GDM1 (cell line): ENCODE results near the gene MRGPRF.

Experiments
- DNase-seq: peaks from one replicate; lab custom pipeline; 2025; lab: John Stamatoyannopoulos, UW

Gene MRGPRF

DNA sequence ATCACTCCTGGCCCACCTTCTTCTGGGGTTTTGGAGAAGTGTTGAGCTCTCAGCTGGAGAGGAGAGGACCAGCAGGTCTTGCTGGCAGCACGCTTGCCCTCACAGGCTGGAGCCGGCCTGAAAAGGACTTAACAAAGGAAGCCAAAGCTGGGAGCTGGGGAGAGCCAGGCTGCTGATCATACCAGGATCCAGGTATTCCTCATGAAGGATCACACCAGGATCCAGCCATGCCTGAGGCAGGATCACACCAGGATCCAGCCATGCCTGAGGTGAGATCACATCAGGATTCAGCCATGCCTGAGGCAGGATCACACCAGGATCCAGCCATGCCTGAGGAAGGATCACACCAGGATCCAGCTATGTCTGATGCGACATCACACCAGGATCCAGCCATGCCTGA, 49.3 kb downstream of the MRGPRF start:
- DNase-seq = no peak

DNA sequence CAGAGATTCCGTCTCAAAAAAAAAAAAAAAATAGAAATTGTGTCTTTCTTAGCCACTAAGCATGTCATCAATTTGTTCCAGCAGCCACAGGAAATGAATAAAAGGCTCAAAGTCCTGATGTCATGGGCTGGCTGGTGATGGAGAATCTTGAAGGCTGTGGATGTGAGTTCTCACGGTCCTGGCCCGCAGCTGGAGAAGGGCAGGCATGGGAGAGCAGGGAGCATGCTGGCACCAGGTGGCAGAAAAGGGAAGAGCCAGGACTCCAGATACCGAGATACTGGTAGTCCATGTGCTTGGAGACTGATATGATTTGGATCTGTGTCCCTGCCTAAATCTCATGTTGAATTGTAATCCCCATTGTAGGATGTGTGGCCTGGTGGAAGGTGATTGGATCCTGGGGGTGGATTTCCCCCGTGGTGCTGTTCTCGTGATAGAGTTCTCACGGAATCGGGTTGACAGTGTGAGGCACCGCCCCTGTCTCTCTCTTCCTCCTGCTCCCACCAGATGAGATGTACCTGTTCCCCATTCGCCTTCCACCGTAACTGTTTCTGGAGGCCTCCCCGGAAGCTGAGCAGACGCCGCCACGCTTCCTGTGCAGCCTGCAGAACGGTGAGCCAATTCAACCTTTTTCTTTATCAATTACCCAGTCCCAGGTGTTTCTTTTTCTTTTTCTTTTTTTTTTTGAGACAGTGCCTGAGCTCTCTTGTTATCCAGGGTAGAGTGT, 50.4 kb downstream of the MRGPRF start:
- no peak for DNase-seq

DNA sequence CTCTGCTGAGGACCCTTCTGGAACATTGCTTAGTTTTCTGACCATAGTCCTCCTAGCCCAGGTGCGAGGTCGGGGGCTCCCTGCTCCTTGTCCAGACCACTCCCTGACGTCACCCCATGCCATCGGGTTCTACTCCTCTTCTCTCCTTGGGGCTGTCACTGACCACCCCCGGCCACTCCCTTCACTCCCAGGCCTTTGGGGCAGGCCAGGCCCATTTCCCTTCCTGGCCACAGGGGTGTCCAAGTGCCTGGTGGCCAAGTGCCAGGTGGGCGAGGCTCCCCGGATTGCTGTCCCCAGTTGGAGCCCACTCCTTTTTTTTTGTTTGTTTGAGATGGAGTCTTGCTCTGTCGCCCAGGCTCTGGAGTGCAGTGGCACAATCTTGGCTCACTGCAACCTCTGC, 51.8 kb downstream of the MRGPRF start:
- DNase-seq = no peak

DNA sequence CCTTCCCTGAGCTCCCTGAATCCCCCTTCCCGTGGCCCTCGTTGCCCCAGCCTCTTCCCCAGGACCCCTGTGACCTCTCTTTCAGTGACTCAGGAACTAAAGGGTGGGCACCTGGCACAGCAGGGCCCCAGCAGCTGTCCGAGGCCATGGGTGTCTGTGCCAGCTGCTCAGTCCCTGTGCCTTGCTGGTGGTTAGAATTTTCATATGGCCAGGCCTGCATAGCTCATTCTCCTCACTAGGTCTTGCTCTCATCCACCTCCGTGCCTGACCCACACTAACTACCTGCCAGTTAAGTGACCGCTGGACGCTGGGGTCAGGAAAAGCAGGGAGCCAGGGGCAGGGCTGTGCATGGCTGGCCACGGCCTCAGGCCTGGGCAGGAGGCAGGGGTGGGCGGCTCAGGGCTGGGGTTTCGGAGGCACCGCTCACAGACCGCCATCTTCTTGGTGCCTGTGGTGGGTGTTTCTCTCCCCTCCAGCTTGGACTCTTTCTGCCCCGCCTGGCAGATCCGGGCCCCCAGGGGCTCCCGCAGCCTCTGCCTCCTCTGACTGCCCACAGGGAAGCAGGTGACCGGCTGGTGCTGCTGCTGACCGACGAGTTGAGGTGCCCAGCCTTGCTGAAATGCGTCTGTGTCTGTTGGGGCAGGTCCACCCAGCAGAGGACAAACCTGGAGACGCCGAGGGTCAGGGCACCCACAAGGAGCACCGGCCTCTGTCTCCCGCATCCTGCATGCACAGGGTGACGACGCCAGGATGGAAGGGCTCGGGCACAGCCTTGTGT, 52.6 kb downstream of the MRGPRF start:
- DNase-seq = no peak

DNA sequence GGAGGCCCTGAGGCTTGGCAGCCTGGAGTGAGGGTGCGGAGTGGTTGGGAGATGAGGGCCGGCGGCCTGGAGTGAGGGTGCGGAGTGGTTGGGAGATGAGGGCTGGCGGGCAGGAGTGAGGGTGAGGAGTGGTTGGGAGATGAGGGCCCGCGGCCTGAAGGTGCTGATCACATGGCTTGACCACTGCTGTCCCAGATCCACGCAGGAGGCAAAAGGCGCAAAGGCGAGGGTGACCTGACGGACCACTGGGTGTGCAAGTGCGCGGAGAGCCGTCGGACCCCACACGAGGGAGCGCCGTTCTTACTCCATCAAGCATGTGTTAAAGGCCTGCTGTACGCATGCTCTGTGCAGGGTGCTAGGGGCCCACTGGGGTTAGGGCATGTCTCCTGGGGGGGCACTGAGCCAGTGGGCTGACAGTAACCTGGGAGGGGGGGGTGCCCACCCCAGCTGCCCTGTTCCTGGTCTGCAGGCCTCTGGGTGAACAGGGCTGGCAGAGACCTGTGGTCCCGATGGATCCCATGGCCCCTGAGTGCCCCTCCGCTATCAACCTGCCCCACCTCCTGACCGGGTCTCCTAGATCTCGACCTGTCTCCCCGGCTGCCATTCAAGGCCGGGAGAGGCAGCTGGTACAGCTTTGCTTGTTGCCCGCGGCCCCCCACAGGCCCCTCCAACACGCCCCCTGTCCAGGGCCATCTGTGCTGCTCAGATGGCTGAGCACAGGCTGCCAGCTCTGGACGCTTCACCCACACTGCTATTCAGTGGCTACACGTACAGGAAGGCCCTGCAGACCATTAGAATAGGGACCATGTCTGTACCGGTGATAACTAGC, 53.4 kb downstream of the MRGPRF start:
- DNase-seq = no peak

DNA sequence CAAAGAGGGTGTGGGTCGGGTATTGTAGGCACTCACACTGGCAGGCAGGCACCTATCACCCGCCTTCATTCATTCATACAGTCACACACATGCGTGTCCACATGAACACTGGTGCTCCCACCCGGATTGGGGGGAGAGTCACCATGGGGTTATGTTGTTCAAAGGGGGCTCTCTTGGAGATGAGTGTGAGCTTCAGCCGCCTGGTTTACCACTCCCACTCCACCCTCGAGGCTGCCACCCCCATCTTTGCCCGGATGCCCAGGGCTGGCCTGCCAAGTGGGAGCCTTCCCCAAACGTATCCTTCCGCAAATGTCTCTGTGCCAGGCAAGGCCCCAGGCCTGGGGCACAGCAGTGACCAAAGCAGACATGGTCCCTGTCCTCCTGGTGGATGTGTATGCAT, 54.8 kb downstream of the MRGPRF start:
- DNase-seq = no peak

DNA sequence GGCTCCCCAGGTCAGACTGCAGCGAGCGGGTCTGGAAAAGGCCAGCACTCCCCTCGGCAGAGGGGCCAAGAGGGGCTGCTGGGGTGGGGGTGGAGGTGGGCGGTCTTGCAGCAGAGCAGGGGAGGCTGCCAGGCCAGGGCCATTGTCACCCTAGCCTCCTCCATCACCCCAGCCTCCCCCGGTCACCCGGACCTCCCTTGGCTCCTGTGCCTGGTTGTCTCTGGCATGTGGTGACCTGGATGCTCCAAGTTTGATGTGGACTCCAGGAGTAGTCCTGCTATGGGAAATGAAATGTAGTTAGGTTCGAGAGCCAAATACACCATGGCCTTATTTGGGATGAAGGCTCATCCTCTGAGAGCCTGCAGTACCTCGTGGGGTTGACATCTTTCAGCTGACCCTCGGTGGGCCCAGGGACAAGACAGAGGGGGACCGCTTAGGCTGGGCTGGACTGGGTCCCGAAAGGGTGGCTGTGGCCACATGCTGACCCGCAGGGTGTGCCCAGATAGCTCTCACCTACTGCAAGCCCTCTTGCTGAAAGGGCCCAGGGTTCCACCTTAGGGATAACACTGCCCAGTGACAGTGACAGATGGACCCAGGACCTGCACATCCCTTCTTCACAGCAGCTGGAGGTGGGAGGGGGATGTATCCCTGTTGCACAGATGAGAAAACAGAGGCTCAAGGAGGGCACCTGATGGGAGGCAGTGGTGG, 56.3 kb downstream of the MRGPRF start:
- no peak for DNase-seq

DNA sequence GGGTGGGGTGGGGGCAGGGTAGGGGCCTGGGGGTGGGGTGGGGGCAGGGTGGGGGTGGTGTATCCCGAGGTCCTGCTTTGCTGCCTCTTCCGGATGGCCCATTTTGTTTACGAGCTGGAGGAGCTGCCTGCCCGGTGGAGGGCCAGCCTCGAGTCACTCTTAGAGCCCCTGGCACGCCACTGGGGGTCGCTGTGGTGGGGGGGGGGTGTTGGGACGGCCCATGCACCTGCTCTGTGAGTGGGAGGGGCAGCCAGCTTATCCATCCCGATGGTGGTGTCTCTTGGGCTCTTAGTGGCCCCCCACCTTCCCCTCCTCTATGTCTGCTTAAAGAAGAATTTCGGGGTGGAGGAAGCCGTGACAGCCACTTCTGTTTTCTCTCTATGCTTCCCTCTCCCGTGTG, 56.9 kb downstream of the MRGPRF start:
- DNase-seq = no peak

DNA sequence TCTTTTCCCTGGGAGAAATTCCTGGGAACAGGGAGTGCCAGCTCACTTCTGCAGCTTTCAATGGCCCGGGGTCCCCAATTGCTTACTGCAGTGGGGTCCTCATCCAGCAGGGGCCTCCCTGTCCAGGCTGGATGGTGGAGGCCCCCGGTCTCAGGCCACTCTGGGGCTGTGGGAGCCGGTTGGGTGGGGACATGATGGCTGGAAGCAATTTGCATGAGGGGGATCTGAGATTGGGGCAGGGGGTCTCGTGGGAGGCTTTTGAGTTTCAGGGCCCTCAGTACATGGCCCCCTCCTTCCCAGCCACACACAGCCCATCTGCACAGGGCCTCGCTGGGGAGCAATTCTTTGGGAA, 57.5 kb downstream of the MRGPRF start:
- DNase-seq = no peak

DNA sequence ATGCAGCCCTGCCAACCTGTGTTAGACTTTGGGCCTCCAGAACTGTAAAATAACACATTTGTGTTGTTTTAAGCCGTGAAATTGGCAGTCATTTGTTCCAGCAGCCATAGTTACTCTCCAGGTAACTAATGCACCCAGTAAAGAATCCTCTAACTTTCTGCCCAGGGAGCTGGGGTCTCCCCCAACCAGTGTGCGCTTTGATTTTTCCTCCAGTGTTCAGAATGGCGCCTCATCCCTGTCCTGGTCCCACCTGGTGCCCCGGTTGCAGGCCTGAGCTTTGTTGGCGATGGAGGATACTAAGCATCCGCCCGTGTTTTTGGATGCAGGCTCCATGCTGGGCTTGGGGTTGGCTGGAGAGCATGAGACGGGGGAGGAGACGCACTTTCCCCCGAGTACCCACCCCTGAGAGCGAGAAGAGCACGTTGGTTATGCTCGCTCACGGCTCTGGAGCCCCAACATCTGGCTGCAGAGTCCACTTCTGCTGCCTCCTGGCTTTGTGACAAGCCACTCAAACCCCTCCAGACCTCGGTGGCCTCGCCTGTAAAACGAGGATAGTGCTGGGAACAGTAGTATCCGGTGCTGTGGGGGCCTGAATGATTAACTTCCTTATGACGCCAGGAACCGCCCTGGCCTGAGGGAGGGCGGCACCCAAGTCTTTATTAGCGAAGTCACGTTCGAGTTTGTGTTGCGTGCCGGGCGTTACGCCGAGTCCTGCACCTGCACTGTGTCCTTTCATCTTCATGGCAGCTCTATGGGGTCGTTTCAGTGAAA, 58.0 kb downstream of the MRGPRF start:
- no peak for DNase-seq
